ENCODE data around the gene RAB41.

DNA sequence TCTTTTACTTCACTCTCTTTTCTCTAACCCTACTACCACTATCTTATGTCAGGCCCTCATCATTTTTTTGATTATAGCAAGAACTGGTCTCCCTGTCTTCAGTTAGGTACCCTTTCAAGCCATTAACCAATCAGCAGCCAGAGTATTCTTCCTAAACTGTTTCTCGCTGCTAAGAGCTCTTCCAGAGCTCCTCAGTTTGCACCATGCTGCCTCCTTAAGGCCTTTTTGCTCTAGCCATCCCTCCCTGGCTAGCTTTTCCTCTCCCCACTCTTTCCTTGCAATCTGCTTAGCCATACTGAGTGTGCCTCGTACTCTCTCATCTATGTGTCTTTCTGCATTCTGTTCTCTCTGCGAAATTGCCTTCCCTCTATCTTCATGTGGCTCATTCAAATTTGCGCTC, 40.8 kb downstream of the RAB41 start:
- TF ChIP-seq, protein P1, sequence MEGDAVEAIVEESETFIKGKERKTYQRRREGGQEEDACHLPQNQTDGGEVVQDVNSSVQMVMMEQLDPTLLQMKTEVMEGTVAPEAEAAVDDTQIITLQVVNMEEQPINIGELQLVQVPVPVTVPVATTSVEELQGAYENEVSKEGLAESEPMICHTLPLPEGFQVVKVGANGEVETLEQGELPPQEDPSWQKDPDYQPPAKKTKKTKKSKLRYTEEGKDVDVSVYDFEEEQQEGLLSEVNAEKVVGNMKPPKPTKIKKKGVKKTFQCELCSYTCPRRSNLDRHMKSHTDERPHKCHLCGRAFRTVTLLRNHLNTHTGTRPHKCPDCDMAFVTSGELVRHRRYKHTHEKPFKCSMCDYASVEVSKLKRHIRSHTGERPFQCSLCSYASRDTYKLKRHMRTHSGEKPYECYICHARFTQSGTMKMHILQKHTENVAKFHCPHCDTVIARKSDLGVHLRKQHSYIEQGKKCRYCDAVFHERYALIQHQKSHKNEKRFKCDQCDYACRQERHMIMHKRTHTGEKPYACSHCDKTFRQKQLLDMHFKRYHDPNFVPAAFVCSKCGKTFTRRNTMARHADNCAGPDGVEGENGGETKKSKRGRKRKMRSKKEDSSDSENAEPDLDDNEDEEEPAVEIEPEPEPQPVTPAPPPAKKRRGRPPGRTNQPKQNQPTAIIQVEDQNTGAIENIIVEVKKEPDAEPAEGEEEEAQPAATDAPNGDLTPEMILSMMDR (IDR thresholded peaks at IDR 0.05 in 8 of 11, conservative IDR thresholded peaks at IDR 0.05 in 3 of 11) = no peak
- no peak for TF ChIP-seq POLR2AphosphoS5 (IDR thresholded peaks at IDR 0.05)
